ENCODE measurements around the gene MEMO1. TPM values are rescaled to one million over a fixed set of nuclear protein-coding genes. Genes with fewer than 3 reads are reported as not detected.

MEMO1 gene
- polyA plus RNA-seq, 1 of the 3 experiments (the other 2 are of a cell fraction): 54.3 TPM

DNA sequence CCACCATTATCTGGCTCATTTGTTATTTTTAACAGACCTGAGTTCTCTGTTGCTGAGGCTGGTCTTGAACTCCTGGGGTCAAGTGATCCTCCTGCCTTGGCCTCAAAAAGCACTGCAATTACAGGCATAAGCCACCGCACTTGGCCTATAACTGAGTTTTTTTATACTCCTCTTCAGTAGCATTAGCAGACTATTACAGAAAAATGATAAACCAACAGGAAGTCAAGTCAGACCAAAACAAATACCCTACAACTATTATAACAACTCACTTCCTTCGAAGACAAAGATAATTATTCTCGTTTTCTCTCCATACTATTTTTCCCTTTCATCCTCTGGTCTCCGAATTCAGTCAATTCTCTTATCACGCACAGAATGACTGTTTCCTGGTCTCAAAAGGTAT, 78.2 kb downstream of the MEMO1 start (continued):
- no peak for TF ChIP-seq RCOR1 (IDR thresholded peaks at IDR 0.05; ENCODE audit: low read length)
- TF ChIP-seq, protein P1, sequence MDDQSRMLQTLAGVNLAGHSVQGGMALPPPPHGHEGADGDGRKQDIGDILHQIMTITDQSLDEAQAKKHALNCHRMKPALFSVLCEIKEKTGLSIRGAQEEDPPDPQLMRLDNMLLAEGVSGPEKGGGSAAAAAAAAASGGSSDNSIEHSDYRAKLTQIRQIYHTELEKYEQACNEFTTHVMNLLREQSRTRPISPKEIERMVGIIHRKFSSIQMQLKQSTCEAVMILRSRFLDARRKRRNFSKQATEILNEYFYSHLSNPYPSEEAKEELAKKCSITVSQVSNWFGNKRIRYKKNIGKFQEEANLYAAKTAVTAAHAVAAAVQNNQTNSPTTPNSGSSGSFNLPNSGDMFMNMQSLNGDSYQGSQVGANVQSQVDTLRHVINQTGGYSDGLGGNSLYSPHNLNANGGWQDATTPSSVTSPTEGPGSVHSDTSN (IDR thresholded peaks at IDR 0.05): no peak
- TF ChIP-seq TAF1 (IDR thresholded peaks at IDR 0.05; ENCODE audit: borderline replicate concordance, low read depth, low read length): no peak
- TF ChIP-seq RFX5 (IDR thresholded peaks at IDR 0.05; ENCODE audit: low read length): no peak
- TF ChIP-seq EP300 (IDR thresholded peaks at IDR 0.05; ENCODE audit: borderline replicate concordance in 1 of 2, low read depth in 1 of 2, low read length in 1 of 2): no peak

GRCh38 chr2:31931916-31932315, 78.9 kb downstream of the MEMO1 start:
- ChIA-PET POLR2A (no interaction called here), CTCF (interaction anchor here (0.8 to 0.9 kb wide), 2 partner anchors 13 to 528 kb away, joined by 3 to 4 read pairs; no protein-coding TSS in a partner anchor)
- Histone ChIP-seq H4K20me1 (ENCODE audit: insufficient read depth) (peaks cover 3% of the 10 kb centered on the region; the same call in 1 of the 2 replicates), H3K79me2 (ENCODE audit: insufficient read depth) (peaks cover 48% of the 10 kb centered on the region), H3K9ac (no peak overlapping the region), H3K27ac (ENCODE audit: low read depth in 2 of 2, low read length in 1 of 2) (no peak overlapping the region), H3F3A (replicated peaks; ENCODE audit: insufficient read depth) (no peaks in the 10 kb centered on the region), H3K36me3 (replicated peaks in 1 of 2; ENCODE audit: control insufficient read depth in 1 of 2, insufficient read depth in 2 of 2, low read length in 1 of 2) (peaks cover 0 to 31% of the 10 kb centered on the region in 2 experiments), H3K9me2 (no peaks in the 10 kb centered on the region), H3K9me3 (no peaks in the 10 kb centered on the region), H3K4me3 (ENCODE audit: low read depth in 2 of 2, low read length in 1 of 2) (no peak overlapping the region), H3K27me3 (ENCODE audit: insufficient read depth) (no peaks in the 10 kb centered on the region), H2AFZ (ENCODE audit: low read depth) (no peak overlapping the region), H3K4me1 (ENCODE audit: control insufficient read depth in 1 of 2, insufficient read depth in 2 of 2, low read depth in 1 of 2, low read length in 1 of 2) (peaks cover 0 to 11% of the 10 kb centered on the region in 2 experiments; a peak in 3 of 4 replicates), H3K4me2 (no peak overlapping the region)
- WGBS (ENCODE audit: low lambda C conversion rate): 95% methylated on average over 4 of the region's 4 CpGs
- no peak for TF ChIP-seq NFIC (IDR thresholded peaks at IDR 0.05; ENCODE audit: borderline replicate concordance)
- no peak for TF ChIP-seq RFX5 (IDR thresholded peaks at IDR 0.05; ENCODE audit: low read length)
- no peak for TF ChIP-seq FOXJ3 (CRISPR knock-in tag; IDR thresholded peaks at IDR 0.05)
- TF ChIP-seq EZH2phosphoT487 (IDR thresholded peaks at IDR 0.05; ENCODE audit: borderline replicate concordance, low read depth): no peak
- TF ChIP-seq RCOR1 (IDR thresholded peaks at IDR 0.05; ENCODE audit: low read length): no peak
- no peak for DNase-seq

GRCh38 chr2:31925517-31925916, 85.3 kb downstream of the MEMO1 start:
- H4K20me1 ChIP-seq (ENCODE audit: insufficient read depth): no peaks in the 10 kb centered on the region
- 98% methylated on average over 2 of the region's 2 CpGs for WGBS (ENCODE audit: low lambda C conversion rate)

More at GRCh38 chr2:31925517-31925916, 85.3 kb downstream of the MEMO1 start:
- TF ChIP-seq, protein P2, sequence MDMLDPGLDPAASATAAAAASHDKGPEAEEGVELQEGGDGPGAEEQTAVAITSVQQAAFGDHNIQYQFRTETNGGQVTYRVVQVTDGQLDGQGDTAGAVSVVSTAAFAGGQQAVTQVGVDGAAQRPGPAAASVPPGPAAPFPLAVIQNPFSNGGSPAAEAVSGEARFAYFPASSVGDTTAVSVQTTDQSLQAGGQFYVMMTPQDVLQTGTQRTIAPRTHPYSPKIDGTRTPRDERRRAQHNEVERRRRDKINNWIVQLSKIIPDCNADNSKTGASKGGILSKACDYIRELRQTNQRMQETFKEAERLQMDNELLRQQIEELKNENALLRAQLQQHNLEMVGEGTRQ (IDR thresholded peaks at IDR 0.05; ENCODE audit: borderline replicate concordance, low read depth, low read length): no peak
- no peak for TF ChIP-seq RCOR1 (IDR thresholded peaks at IDR 0.05; ENCODE audit: low read length)
- TF ChIP-seq ELF1 (IDR thresholded peaks at IDR 0.05): no peak
- Histone ChIP-seq H3K9me3 (no peaks in the 10 kb centered on the region), H3K27ac (ENCODE audit: low read depth in 2 of 2, low read length in 1 of 2) (no peak overlapping the region), H3K9ac (no peak overlapping the region), H3K79me2 (ENCODE audit: insufficient read depth) (no peaks in the 10 kb centered on the region; the same call in 1 of the 2 replicates), H3K4me2 (no peak overlapping the region), H3K36me3 (replicated peaks in 1 of 2; ENCODE audit: control insufficient read depth in 1 of 2, insufficient read depth in 2 of 2, low read length in 1 of 2) (peaks cover 0 to 19% of the 10 kb centered on the region in 2 experiments), H3K27me3 (ENCODE audit: insufficient read depth) (no peaks in the 10 kb centered on the region), H3K4me1 (ENCODE audit: control insufficient read depth in 1 of 2, insufficient read depth in 2 of 2, low read depth in 1 of 2, low read length in 1 of 2) (peaks cover 0 to 2% of the 10 kb centered on the region in 2 experiments; a peak in 1 of 4 replicates), H3F3A (replicated peaks; ENCODE audit: insufficient read depth) (no peaks in the 10 kb centered on the region), H3K4me3 (ENCODE audit: low read depth in 2 of 2, low read length in 1 of 2) (no peak overlapping the region), H3K9me2 (no peaks in the 10 kb centered on the region), H2AFZ (ENCODE audit: low read depth) (no peak overlapping the region)
- ChIA-PET CTCF (interaction anchor here (0.8 kb wide), 1 partner anchor 11 kb away, joined by 5 read pairs; no protein-coding TSS in a partner anchor), POLR2A (no interaction called here)
- DNase-seq: no peak
